ENCODE measurements around the gene CCDC89.

DNA sequence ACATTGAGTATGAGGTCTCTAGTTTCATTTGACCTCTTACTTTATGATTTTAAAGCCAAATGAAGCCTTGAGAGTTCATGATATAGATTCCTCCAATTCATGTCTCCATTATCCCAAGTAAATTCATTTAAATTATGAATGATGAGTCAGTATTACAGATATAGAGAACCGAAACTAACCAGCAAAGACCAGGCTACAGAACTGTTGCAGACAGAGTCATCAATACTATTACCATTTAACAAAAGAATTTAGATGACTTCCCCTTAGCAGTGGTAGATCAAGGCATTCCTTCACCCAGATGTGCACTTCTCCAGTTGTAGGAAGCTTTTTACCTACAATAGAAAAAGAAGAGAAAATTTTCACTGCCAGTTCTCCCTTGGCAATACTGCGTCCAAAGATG, 11.8 kb upstream of the CCDC89 start:
- TF ChIP-seq, protein P1, sequence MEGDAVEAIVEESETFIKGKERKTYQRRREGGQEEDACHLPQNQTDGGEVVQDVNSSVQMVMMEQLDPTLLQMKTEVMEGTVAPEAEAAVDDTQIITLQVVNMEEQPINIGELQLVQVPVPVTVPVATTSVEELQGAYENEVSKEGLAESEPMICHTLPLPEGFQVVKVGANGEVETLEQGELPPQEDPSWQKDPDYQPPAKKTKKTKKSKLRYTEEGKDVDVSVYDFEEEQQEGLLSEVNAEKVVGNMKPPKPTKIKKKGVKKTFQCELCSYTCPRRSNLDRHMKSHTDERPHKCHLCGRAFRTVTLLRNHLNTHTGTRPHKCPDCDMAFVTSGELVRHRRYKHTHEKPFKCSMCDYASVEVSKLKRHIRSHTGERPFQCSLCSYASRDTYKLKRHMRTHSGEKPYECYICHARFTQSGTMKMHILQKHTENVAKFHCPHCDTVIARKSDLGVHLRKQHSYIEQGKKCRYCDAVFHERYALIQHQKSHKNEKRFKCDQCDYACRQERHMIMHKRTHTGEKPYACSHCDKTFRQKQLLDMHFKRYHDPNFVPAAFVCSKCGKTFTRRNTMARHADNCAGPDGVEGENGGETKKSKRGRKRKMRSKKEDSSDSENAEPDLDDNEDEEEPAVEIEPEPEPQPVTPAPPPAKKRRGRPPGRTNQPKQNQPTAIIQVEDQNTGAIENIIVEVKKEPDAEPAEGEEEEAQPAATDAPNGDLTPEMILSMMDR (IDR thresholded peaks at IDR 0.05; ENCODE audit: extremely low read depth in 1 of 2, insufficient read depth in 1 of 2, low read depth in 1 of 2, low read length in 2 of 2): no peak
- TF ChIP-seq POLR2AphosphoS5 (IDR thresholded peaks at IDR 0.05; ENCODE audit: insufficient read depth, low read depth, low read length) (no peak), EZH2 (IDR thresholded peaks at IDR 0.05; ENCODE audit: borderline replicate concordance, low read depth, low read length, severe bottlenecking) (no peak), GATA2 (IDR thresholded peaks at IDR 0.05; ENCODE audit: insufficient read depth, insufficient read length, low read depth, low read length) (no peak), POLR2A (IDR thresholded peaks at IDR 0.05; ENCODE audit: low read depth, low read length) (no peak), MYC (IDR thresholded peaks at IDR 0.05; ENCODE audit: low read depth, low read length) (no peak), JUN (IDR thresholded peaks at IDR 0.05; ENCODE audit: borderline replicate concordance, insufficient read depth, insufficient read length, low read depth) (no peak)
- TF ChIP-seq, protein P2, sequence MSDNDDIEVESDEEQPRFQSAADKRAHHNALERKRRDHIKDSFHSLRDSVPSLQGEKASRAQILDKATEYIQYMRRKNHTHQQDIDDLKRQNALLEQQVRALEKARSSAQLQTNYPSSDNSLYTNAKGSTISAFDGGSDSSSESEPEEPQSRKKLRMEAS (IDR thresholded peaks at IDR 0.05; ENCODE audit: insufficient read depth, insufficient read length): no peak

Data from endothelial cell of umbilical vein (primary cell).